Epithelial cell of esophagus (primary cell): Measurements from ENCODE around the gene PPIL6.

Experiments used
- DNase-seq: peaks from one replicate; pipeline ENCODE4 v3.0.0; 2010; ENCODE audit warnings: low read depth
- H3K4me3 ChIP-seq: 2 replicates; pipeline ENCODE4 v1.5.1; 2011; ENCODE audit warnings: mild to moderate bottlenecking, low read length, control low read depth
- TF ChIP-seq, protein P1 (sequence below): IDR thresholded peaks from 2 replicates; pipeline ENCODE4 v1.5.1; 2011; ENCODE audit warnings: low read depth, mild to moderate bottlenecking, low read length, control low read depth, inconsistent platforms; ENCODE audit not compliant: insufficient read depth; ENCODE audit errors: missing control alignments

Gene PPIL6

DNA sequence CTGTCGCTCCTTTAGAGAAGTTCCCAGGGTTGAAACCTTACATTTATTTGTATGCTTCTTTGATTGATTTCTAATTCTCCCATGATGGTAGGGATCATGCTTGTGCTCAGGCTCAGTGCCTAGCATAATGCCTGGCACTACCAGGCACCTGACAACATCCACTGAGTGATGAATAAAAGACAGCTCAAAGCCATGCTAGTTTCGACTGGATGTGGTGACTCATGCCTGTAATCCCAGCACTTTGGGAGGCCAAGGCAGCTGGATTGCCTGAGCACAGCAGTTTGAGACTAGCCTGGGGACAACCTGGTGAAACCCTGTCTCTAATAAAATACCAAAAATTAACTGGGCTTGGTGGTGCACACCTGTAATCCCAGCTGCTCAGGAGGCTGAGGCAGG, 46.5 kb downstream of the PPIL6 start:
- TF ChIP-seq, protein P1, sequence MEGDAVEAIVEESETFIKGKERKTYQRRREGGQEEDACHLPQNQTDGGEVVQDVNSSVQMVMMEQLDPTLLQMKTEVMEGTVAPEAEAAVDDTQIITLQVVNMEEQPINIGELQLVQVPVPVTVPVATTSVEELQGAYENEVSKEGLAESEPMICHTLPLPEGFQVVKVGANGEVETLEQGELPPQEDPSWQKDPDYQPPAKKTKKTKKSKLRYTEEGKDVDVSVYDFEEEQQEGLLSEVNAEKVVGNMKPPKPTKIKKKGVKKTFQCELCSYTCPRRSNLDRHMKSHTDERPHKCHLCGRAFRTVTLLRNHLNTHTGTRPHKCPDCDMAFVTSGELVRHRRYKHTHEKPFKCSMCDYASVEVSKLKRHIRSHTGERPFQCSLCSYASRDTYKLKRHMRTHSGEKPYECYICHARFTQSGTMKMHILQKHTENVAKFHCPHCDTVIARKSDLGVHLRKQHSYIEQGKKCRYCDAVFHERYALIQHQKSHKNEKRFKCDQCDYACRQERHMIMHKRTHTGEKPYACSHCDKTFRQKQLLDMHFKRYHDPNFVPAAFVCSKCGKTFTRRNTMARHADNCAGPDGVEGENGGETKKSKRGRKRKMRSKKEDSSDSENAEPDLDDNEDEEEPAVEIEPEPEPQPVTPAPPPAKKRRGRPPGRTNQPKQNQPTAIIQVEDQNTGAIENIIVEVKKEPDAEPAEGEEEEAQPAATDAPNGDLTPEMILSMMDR, result no peak
- peak; percentile 86 for DNase-seq
- no peak overlapping the region for H3K4me3 ChIP-seq

DNA sequence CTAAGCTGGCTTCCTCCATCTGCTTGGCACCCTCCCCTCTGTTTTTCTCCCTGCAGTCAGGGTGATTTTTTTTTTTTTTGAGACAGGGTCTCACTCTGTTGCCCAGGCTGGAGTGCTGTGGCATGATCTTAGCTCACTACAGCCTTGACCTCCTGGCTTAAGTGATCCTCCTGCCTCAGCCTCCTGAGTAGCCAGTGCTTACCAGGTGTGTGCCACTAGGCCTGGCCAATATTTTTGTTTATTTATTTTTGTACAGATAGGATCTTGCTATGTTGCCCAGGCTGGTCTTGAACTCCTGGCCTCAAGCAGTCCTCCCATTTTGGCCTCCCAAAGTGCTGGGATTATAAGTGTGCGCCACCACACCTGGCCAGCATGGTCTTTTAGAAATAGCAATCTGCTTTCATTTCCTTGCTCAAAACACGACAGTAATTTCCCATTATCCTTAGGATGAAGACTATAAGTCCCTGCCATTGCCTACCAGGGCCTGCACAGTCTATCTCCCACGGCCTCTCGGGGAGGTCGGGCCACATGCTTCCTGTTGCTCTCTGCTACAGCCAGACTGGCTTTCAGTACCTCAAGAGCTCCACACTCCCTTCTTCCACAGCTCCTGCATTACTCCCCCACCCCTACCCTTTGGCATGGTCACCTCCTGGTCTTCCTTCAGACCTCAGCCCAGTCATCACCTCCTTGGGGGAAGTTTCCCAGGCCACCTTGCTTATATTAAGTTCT, 47.1 kb downstream of the PPIL6 start:
- TF ChIP-seq, protein P1, result no peak
- no peak for DNase-seq
- no peak overlapping the region for H3K4me3 ChIP-seq

DNA sequence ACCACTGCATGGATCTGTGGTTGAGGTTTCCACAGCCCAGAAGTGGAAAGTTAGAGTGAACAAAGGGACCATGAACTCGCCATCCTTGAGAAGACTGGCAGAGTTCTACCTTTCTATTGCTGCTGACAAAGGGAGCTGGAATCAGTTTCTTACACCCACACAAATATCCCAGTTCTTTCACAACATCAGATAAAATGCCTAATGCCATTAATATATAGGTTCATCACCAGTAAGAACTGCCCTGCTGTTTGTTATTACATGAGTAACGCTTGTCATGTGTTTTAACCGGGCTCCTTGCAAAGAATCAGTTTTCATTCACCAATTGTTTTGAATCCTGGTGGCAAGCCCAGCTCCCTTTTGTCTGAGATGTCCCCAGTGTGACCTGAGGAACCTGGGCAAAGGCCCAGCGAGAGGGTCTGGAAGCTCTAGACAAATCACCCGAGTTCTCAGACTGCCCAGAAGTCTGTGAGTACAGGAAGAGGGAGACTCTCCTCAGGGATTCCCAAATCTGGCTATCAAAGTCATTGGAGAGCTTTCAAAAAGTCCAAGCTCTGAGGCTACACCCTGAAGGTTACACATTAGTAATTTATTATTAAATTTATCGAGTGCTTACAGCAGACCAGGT, 50.7 kb downstream of the PPIL6 start:
- no peak overlapping the region for H3K4me3 ChIP-seq
- TF ChIP-seq, protein P1, result no peak
- DNase-seq, result peak; percentile 61

DNA sequence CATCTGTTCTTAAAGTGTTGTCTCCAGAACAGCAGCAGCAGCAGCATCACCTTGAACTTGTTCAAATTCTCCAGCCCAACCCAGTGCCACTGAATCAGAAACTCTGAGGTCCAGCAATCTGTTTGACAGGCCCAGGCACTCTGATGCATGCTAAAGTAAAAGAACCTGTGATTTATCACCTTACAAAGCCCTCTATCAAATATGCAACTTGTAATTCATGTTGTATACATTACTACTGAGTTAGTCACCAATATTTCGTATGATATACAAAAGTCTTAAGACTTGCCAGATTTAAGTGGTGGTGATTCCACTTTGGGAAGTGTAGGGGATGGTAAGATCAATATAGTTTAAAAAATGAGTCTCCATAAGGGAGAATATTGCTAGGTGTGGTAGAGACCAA, 52.2 kb downstream of the PPIL6 start:
- no peak overlapping the region for H3K4me3 ChIP-seq
- TF ChIP-seq, protein P1, result no peak
- DNase-seq, result peak; percentile 46

DNA sequence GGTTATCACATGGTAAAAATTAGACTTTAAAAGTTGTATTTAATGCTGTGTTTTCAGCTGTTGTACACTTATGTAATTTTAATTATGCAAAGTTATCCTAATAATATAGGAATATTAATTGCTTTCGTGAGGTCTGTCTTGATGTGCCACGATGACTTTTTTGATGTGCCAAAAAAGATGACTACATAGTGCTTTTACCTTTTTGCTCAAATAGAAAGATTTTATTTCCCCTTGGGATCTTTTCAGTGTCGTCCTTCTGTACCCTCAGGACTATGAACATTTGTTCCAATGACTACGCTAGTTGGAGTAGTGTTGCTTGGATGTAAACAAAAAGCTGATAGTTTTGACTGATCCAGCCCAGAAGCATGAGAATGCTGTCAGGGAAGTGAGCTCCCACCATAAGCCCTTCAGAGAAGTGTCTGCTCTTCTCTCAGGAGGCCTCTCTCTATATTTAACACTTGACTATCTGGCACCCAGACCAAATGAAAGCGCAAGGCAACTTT, 56.9 kb downstream of the PPIL6 start:
- H3K4me3 ChIP-seq, result peak overlapping the region; percentile 63
- DNase-seq, result no peak
- TF ChIP-seq, protein P1, result no peak

DNA sequence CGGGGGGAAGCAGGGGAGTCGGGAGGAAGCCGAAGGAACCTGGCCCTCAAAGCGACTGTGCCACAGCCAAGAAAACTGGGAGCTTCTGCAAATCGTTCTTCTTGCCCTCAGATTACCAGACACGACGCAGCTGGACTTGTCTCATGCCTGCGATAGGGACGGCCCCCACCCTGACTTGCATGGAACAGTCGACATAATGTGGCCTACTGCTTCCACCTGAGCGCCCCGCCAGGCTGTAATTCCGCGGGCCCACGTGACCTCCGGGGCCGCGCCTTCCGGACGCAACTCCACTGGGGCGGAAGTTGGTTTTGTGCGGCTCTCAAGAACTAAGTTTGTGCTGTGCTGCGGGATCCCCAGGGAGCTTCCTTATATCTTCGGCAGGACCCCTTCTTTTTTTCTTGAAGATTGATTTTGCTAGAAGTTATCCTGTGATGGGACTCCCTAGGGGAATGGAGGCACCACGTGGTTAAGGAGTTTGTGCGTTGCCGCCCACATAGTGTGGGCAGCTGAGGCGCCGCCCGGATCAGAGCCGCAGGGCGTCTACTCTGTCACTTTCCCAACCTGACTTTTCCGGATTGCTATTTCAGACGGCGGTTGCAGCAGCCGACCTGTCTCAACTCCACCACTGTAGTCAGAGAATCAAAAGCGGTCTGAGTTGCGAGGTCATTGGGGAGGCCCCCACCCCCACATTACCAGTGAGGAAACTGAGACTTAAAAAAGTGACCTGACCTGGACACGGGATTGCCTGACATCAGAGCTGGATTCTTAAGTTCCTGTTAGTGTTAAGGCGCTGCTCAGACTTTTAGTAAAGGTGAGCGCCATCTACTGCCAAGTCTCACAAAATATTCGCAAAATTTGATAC, 57.6 kb downstream of the PPIL6 start:
- TF ChIP-seq, protein P1, result peak; percentile 59

More for the DNA sequence above, 57.6 kb downstream of the PPIL6 start:
- H3K4me3 ChIP-seq, result peak overlapping the region; percentile 63
- DNase-seq, result peak; percentile 96
